K562 (cell line): ENCODE measurements around the gene AJUBA. TPM values are rescaled to one million over a fixed set of nuclear protein-coding genes. Genes with fewer than 3 reads are reported as not detected.

Source experiments
- CCNT2 ChIP-seq: IDR thresholded peaks from 2 replicates; pipeline ENCODE4 v1.6.1; 2011; ENCODE audit warnings: borderline replicate concordance, low read depth, mild to moderate bottlenecking, moderate library complexity, mixed read lengths, low read length; ENCODE audit not compliant: insufficient read length; ENCODE audit errors: extremely low read depth
- CHD2 ChIP-seq: IDR thresholded peaks from 2 replicates; pipeline ENCODE4 v1.6.1; 2011; ENCODE audit warnings: low read depth, low read length
- E2F8 ChIP-seq: fragments of 450-650 bp; IDR thresholded peaks from 2 replicates; pipeline ENCODE4 v1.7.1; 2018; ENCODE audit warnings: mild to moderate bottlenecking, low read depth; ENCODE audit not compliant: partially characterized antibody
- HDAC1 ChIP-seq, 2 experiments: fragments of 450-650 bp; IDR thresholded peaks; 2 replicates each; pipeline ENCODE4 v1.6.1; 2016 to 2017; ENCODE audit warnings: inconsistent platforms in 1 of 2, mild to moderate bottlenecking in 1 of 2, moderate library complexity in 1 of 2
- KDM1A ChIP-seq, 2 experiments: fragments of 450-650 bp; IDR thresholded peaks; 2 replicates each; pipeline ENCODE4 v1.6.1; 2016; ENCODE audit warnings: mild to moderate bottlenecking in 2 of 2
- KDM2B ChIP-seq: fragments of 250-450 bp; sonication (Bioruptor Pico); IDR thresholded peaks from 2 replicates; pipeline ENCODE4 v1.8.0; 2021; ENCODE audit warnings: mild to moderate bottlenecking, moderate library complexity
- RBM39 ChIP-seq: fragments of 200-400 bp; formaldehyde crosslinking; optimal IDR thresholded peaks from 2 replicates; pipeline ENCODE3; 2018; ENCODE audit warnings: low read depth, low read length
- RCOR1 ChIP-seq, 2 experiments: IDR thresholded peaks; 2 replicates each; pipeline ENCODE4 v1.6.1; 2012; ENCODE audit warnings: low read depth in 2 of 2, low read length in 2 of 2, borderline replicate concordance in 1 of 2, improper control_type of control experiment in 1 of 2
- SPI1 ChIP-seq: IDR thresholded peaks from 2 replicates; pipeline ENCODE4 v1.6.1; 2011; ENCODE audit warnings: low read depth, low read length, control low read depth, borderline replicate concordance
- SRSF9 ChIP-seq: fragments of 200-400 bp; formaldehyde crosslinking; IDR thresholded peaks from 2 replicates; pipeline ENCODE4 v1.6.1; 2017; ENCODE audit warnings: low read depth, low read length, borderline replicate concordance
- STAG1 ChIP-seq: sonication (generic); formaldehyde crosslinking; IDR thresholded peaks from 2 replicates; pipeline ENCODE4 v1.5.0; 2020; ENCODE audit warnings: missing genetic modification reagents, borderline replicate concordance
- STAT5B ChIP-seq: fragments of 250-450 bp; sonication (Bioruptor Pico); IDR thresholded peaks from 2 replicates; pipeline ENCODE4 v1.8.0; 2021; ENCODE audit warnings: mild to moderate bottlenecking, inconsistent platforms
- TAF15 ChIP-seq: fragments of 200-400 bp; formaldehyde crosslinking; IDR thresholded peaks from 2 replicates; pipeline ENCODE4 v1.6.1; 2017; ENCODE audit warnings: mild to moderate bottlenecking, low read depth, low read length, moderate library complexity
- TCF7 ChIP-seq: sonication (generic); IDR thresholded peaks from 2 replicates; pipeline ENCODE4 v1.6.1; 2016; ENCODE audit warnings: antibody characterized with exemption, borderline replicate concordance
- THRA ChIP-seq: fragments of 450-650 bp; IDR thresholded peaks from 2 replicates; pipeline ENCODE4 v1.6.1; 2017; ENCODE audit warnings: mild to moderate bottlenecking, moderate library complexity
- ZNF444 ChIP-seq: fragments of 250-450 bp; sonication (Bioruptor Pico); IDR thresholded peaks from 2 replicates; pipeline ENCODE4 v1.4.0; 2020; ENCODE audit warnings: mild to moderate bottlenecking, moderate library complexity
- ZNF695 ChIP-seq: fragments of 450-650 bp; formaldehyde crosslinking; IDR thresholded peaks from 2 replicates; pipeline ENCODE4 v1.4.0; 2020; ENCODE audit warnings: mild to moderate bottlenecking, moderate library complexity
- polyA plus RNA-seq, 8 experiments: library from polyadenylated mRNA; depleted of rRNA in 4 of 8; stranded (reverse) in 5 of 8; unstranded in 3 of 8; fragments of >200 nt; fragmentation: Nextera tagmentation in 2 of 8; fragmentation: Illumina TruSeq in 1 of 8; extraction: Ambion mirVana in 2 of 8; extraction: Trizol in 1 of 8; gene quantifications; 2 replicates each; pipeline versions ENCODE4 v1.2.1 to v1.2.3, GENCODE V29; 2011 to 2014; ENCODE audit warnings: inconsistent platforms in 1 of 8, missing spikeins in 1 of 8
- total RNA-seq, 7 experiments: library from RNA; depleted of rRNA in 6 of 7; stranded (reverse); fragments of >200 nt in 6 of 7; fragmentation: Illumina TruSeq in 2 of 7; extraction: Trizol in 2 of 7; gene quantifications; 2 replicates each; pipeline versions ENCODE4 v1.2.1 to v1.2.3, GENCODE V29; 2011 to 2021; ENCODE audit warnings: low replicate concordance in 1 of 7
- TF ChIP-seq, protein P1 (sequence below): fragments of 450-650 bp; formaldehyde crosslinking; IDR thresholded peaks from 2 replicates; pipeline ENCODE4 v1.4.0; 2022; ENCODE audit warnings: mild to moderate bottlenecking, moderate library complexity
- TF ChIP-seq, protein P2 (sequence below): fragments of 250-450 bp; sonication (Bioruptor Pico); IDR thresholded peaks from 2 replicates; pipeline ENCODE4 v1.9.0; 2021; ENCODE audit warnings: mild to moderate bottlenecking, inconsistent platforms

AJUBA gene
- total and polyA plus RNA-seq, 9 of the 15 experiments (the other 6 are each of a cell fraction or from before 2014, with no cell fraction given) = 0.73 to 4.7 (median 2.8) TPM

DNA sequence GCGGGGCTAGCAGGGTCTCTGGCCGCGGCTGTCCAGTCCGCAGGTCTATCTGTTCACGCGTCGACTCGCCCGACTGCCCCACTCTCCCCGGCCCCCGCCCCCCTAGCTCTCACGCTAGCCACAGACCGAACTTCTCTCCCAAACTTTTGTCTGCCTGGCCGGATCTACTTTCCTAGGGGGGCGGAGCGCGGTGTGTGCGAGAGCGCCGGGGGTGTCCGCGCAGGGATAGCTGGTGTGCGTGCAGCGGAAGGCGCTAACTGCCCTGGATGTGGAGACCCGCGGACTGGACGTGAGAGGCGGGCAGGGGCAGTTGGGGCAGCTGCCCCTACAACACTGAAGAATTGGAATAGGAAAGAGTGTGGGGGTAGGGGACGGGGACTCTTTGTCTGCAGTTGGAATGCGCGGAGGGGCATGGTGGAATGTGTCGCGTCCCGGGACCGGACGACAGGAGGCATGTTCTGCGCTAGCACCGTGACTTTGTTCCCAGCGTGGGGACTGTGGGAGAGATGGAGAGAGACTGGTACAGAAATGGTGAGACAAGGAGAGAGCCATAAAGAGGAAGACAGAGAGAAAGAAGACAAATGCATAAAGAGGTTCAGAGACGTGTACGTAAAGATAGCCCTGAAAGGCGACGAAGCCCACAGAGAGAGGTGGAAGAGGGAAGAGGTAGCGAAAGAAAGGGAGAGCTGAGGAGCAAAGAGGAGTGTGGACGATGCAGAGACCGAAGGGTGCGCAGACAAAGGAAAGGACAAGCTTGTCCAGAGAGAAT is at the start of gene AJUBA (continued):
- peak; percentile 58 for TF ChIP-seq E2F8
- TF ChIP-seq CCNT2 = no peak
- peak; percentile 94 to 99; a peak in 3 of 4 replicates for TF ChIP-seq HDAC1 (IDR thresholded peaks at IDR 0.05)
- TF ChIP-seq TAF15 = no peak
- no peak for TF ChIP-seq TCF7
- no peak for TF ChIP-seq SRSF9
- TF ChIP-seq RBM39 = peak; percentile 84
- no peak for TF ChIP-seq SPI1
- no peak for TF ChIP-seq ZNF444
- peak; percentile 90 for TF ChIP-seq CHD2
- peak; percentile 52 to 74; a peak in 3 of 4 replicates for TF ChIP-seq KDM1A (IDR thresholded peaks at IDR 0.05)
- no peak for TF ChIP-seq STAG1 (CRISPR knock-in tag)
- no peak for TF ChIP-seq THRA
- peak; percentile 8 to 55; a peak in 1 of 4 replicates for TF ChIP-seq RCOR1 (IDR thresholded peaks at IDR 0.05; ENCODE audit: borderline replicate concordance in 1 of 2, low read depth in 2 of 2, low read length in 2 of 2)
- TF ChIP-seq, protein P1, sequence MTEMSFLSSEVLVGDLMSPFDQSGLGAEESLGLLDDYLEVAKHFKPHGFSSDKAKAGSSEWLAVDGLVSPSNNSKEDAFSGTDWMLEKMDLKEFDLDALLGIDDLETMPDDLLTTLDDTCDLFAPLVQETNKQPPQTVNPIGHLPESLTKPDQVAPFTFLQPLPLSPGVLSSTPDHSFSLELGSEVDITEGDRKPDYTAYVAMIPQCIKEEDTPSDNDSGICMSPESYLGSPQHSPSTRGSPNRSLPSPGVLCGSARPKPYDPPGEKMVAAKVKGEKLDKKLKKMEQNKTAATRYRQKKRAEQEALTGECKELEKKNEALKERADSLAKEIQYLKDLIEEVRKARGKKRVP (CRISPR knock-in tag) = no peak
- no peak for TF ChIP-seq ZNF695 (CRISPR knock-in tag)
- TF ChIP-seq STAT5B (CRISPR knock-in tag) = no peak
- TF ChIP-seq KDM2B (CRISPR knock-in tag) = peak; percentile 96
- TF ChIP-seq, protein P2, sequence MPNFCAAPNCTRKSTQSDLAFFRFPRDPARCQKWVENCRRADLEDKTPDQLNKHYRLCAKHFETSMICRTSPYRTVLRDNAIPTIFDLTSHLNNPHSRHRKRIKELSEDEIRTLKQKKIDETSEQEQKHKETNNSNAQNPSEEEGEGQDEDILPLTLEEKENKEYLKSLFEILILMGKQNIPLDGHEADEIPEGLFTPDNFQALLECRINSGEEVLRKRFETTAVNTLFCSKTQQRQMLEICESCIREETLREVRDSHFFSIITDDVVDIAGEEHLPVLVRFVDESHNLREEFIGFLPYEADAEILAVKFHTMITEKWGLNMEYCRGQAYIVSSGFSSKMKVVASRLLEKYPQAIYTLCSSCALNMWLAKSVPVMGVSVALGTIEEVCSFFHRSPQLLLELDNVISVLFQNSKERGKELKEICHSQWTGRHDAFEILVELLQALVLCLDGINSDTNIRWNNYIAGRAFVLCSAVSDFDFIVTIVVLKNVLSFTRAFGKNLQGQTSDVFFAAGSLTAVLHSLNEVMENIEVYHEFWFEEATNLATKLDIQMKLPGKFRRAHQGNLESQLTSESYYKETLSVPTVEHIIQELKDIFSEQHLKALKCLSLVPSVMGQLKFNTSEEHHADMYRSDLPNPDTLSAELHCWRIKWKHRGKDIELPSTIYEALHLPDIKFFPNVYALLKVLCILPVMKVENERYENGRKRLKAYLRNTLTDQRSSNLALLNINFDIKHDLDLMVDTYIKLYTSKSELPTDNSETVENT (CRISPR knock-in tag) = 0 out of 2 replicates have a peak, but pooled peaks have one; percentile 35
